ENCODE data around the gene ARHGAP15. TPM values are rescaled to one million over a fixed set of nuclear protein-coding genes. Genes with fewer than 3 reads are reported as not detected.

The ARHGAP15 gene
- total and polyA plus RNA-seq, 2 experiments from 2014 or later, result 0.26 TPM; not detected in 1

- TF ChIP-seq, protein P1, sequence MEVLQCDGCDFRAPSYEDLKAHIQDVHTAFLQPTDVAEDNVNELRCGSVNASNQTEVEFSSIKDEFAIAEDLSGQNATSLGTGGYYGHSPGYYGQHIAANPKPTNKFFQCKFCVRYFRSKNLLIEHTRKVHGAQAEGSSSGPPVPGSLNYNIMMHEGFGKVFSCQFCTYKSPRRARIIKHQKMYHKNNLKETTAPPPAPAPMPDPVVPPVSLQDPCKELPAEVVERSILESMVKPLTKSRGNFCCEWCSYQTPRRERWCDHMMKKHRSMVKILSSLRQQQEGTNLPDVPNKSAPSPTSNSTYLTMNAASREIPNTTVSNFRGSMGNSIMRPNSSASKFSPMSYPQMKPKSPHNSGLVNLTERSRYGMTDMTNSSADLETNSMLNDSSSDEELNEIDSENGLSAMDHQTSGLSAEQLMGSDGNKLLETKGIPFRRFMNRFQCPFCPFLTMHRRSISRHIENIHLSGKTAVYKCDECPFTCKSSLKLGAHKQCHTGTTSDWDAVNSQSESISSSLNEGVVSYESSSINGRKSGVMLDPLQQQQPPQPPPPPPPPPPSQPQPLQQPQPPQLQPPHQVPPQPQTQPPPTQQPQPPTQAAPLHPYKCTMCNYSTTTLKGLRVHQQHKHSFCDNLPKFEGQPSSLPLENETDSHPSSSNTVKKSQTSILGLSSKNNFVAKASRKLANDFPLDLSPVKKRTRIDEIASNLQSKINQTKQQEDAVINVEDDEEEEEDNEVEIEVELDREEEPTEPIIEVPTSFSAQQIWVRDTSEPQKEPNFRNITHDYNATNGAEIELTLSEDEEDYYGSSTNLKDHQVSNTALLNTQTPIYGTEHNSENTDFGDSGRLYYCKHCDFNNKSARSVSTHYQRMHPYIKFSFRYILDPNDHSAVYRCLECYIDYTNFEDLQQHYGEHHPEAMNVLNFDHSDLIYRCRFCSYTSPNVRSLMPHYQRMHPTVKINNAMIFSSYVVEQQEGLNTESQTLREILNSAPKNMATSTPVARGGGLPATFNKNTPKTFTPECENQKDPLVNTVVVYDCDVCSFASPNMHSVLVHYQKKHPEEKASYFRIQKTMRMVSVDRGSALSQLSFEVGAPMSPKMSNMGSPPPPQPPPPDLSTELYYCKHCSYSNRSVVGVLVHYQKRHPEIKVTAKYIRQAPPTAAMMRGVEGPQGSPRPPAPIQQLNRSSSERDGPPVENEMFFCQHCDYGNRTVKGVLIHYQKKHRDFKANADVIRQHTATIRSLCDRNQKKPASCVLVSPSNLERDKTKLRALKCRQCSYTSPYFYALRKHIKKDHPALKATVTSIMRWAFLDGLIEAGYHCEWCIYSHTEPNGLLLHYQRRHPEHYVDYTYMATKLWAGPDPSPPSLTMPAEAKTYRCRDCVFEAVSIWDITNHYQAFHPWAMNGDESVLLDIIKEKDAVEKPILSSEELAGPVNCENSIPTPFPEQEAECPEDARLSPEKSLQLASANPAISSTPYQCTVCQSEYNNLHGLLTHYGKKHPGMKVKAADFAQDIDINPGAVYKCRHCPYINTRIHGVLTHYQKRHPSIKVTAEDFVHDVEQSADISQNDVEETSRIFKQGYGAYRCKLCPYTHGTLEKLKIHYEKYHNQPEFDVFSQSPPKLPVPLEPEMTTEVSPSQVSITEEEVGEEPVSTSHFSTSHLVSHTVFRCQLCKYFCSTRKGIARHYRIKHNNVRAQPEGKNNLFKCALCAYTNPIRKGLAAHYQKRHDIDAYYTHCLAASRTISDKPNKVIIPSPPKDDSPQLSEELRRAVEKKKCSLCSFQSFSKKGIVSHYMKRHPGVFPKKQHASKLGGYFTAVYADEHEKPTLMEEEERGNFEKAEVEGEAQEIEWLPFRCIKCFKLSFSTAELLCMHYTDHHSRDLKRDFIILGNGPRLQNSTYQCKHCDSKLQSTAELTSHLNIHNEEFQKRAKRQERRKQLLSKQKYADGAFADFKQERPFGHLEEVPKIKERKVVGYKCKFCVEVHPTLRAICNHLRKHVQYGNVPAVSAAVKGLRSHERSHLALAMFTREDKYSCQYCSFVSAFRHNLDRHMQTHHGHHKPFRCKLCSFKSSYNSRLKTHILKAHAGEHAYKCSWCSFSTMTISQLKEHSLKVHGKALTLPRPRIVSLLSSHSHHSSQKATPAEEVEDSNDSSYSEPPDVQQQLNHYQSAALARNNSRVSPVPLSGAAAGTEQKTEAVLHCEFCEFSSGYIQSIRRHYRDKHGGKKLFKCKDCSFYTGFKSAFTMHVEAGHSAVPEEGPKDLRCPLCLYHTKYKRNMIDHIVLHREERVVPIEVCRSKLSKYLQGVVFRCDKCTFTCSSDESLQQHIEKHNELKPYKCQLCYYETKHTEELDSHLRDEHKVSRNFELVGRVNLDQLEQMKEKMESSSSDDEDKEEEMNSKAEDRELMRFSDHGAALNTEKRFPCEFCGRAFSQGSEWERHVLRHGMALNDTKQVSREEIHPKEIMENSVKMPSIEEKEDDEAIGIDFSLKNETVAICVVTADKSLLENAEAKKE (CRISPR knock-in tag; IDR thresholded peaks at IDR 0.05), result no peak
- TF ChIP-seq JUNB (IDR thresholded peaks at IDR 0.05; ENCODE audit: unreplicated experiment) (no peak), POLR2AphosphoS5 (IDR thresholded peaks at IDR 0.05; ENCODE audit: low read depth) (no peak), ETS1 (IDR thresholded peaks at IDR 0.05) (no peak), EZH2phosphoT487 (IDR thresholded peaks at IDR 0.05; ENCODE audit: unreplicated experiment) (no peak), CTCF (conservative IDR thresholded peaks at IDR 0.05; ENCODE audit: low read depth in 2 of 2) (no peak)
Measured at GRCh38 chr2:143708682-143709081, 579.5 kb downstream of the ARHGAP15 start (continued).

- Histone ChIP-seq H3K9me2 (ENCODE audit: insufficient read depth) (no peaks in the 10 kb centered on the region), H3K27ac (ENCODE audit: low read depth) (no peak overlapping the region), H3K79me2 (replicated peaks; ENCODE audit: insufficient read depth) (no peaks in the 10 kb centered on the region), H3F3A (replicated peaks; ENCODE audit: low read depth) (no peaks in the 10 kb centered on the region), H3K36me3 (ENCODE audit: insufficient read depth) (no peaks in the 10 kb centered on the region), H2AFZ (no peak overlapping the region), H3K4me3 (no peak overlapping the region), H3K27me3 (ENCODE audit: insufficient read depth) (no peaks in the 10 kb centered on the region), H4K20me1 (replicated peaks; ENCODE audit: insufficient read depth) (no peaks in the 10 kb centered on the region), H3K4me2 (no peak overlapping the region), H3K4me1 (ENCODE audit: insufficient read depth) (no peaks in the 10 kb centered on the region)
- Mint-ChIP-seq H3K36me3 (ENCODE audit: low read depth) (peaks cover 16% of the 10 kb centered on the region; the same call in 2 of the 3 replicates), H3K27ac (no peak overlapping the region), H3K4me1 (peaks cover 5% of the 10 kb centered on the region), H3K27me3 (ENCODE audit: insufficient read depth, low read depth, poor library complexity) (no peaks in the 10 kb centered on the region), H3K9me3 (peaks cover 14% of the 10 kb centered on the region), H3K4me3 (no peak overlapping the region)
- DNase-seq (ENCODE audit: low spot score), result no peak
- no peak for ATAC-seq
- no peak for TF ChIP-seq ZNF114 (CRISPR knock-in tag; IDR thresholded peaks at IDR 0.05)
- no peak for TF ChIP-seq CTCF (conservative IDR thresholded peaks at IDR 0.05; ENCODE audit: low read depth in 2 of 2)
- no peak for TF ChIP-seq CREB1 (CRISPR knock-in tag; IDR thresholded peaks at IDR 0.05; ENCODE audit: low read depth)
- no peak for TF ChIP-seq ETS1 (IDR thresholded peaks at IDR 0.05)
- no peak for TF ChIP-seq EZH2phosphoT487 (IDR thresholded peaks at IDR 0.05; ENCODE audit: unreplicated experiment)
- TF ChIP-seq EZH2 (IDR thresholded peaks at IDR 0.05; ENCODE audit: low read depth, unreplicated experiment), result no peak
- no peak for TF ChIP-seq POLR2AphosphoS5 (IDR thresholded peaks at IDR 0.05; ENCODE audit: low read depth)
Measured at GRCh38 chr2:143710196-143710595, 581.0 kb downstream of the ARHGAP15 start.

All from GM23338 (cell line).